DND-41 (cell line): ENCODE data around the gene USF3.

Experiments
- EZH2 ChIP-seq: IDR thresholded peaks from 3 replicates; pipeline ENCODE4 v1.6.1; 2012; ENCODE audit warnings: borderline replicate concordance, low read depth, mild to moderate bottlenecking, moderate library complexity, low read length, inconsistent platforms; ENCODE audit not compliant: severe bottlenecking
- TF ChIP-seq, protein P1 (sequence below): IDR thresholded peaks from 2 replicates; pipeline ENCODE4 v1.5.1; 2012; ENCODE audit warnings: borderline replicate concordance, low read length, moderate library complexity, mild to moderate bottlenecking; ENCODE audit not compliant: poor library complexity, severe bottlenecking; ENCODE audit errors: extremely low read depth

- TF ChIP-seq, protein P1, sequence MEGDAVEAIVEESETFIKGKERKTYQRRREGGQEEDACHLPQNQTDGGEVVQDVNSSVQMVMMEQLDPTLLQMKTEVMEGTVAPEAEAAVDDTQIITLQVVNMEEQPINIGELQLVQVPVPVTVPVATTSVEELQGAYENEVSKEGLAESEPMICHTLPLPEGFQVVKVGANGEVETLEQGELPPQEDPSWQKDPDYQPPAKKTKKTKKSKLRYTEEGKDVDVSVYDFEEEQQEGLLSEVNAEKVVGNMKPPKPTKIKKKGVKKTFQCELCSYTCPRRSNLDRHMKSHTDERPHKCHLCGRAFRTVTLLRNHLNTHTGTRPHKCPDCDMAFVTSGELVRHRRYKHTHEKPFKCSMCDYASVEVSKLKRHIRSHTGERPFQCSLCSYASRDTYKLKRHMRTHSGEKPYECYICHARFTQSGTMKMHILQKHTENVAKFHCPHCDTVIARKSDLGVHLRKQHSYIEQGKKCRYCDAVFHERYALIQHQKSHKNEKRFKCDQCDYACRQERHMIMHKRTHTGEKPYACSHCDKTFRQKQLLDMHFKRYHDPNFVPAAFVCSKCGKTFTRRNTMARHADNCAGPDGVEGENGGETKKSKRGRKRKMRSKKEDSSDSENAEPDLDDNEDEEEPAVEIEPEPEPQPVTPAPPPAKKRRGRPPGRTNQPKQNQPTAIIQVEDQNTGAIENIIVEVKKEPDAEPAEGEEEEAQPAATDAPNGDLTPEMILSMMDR, result no peak
- TF ChIP-seq EZH2, result no peak
Measured at GRCh38 chr3:113717308-113717707, 20.9 kb upstream of the USF3 start.
